SK-N-SH treated with all-trans-retinoic acid at 6 μM for 48 hours (cell line): Measurements from ENCODE around the gene GSAP.

Experiments used
- ATAC-seq: fragments of 200-7000 bp; cut with Tn5 transposase; 3 replicates; pipeline ENCODE4 v1.9.1; 2020; ENCODE audit warnings: mild to moderate bottlenecking, moderate library complexity
- ARNTL ChIP-seq: fragments of 450-650 bp; formaldehyde crosslinking; IDR thresholded peaks from 2 replicates; pipeline ENCODE4 v1.5.0; 2020; ENCODE audit warnings: low read depth, mild to moderate bottlenecking, moderate library complexity, borderline replicate concordance
- BACH2 ChIP-seq: fragments of 250-450 bp; sonication (Bioruptor Pico); IDR thresholded peaks from 2 replicates; pipeline ENCODE4 v1.9.0; 2021; ENCODE audit warnings: mild to moderate bottlenecking, borderline replicate concordance
- CREB5 ChIP-seq: fragments of 250-450 bp; sonication (Bioruptor Pico); IDR thresholded peaks from 2 replicates; pipeline ENCODE4 v1.5.1; 2020; ENCODE audit warnings: low read depth, mild to moderate bottlenecking, moderate library complexity
- CSDC2 ChIP-seq: fragments of 250-450 bp; sonication (Bioruptor Pico); IDR thresholded peaks from 2 replicates; pipeline ENCODE4 v1.5.0; 2020; ENCODE audit warnings: mild to moderate bottlenecking, moderate library complexity
- CSRNP3 ChIP-seq: fragments of 250-450 bp; sonication (Bioruptor Pico); IDR thresholded peaks from 2 replicates; pipeline ENCODE4 v1.5.1; 2021; ENCODE audit warnings: mild to moderate bottlenecking, moderate library complexity
- ESRRG ChIP-seq: fragments of 250-450 bp; sonication (Bioruptor Pico); IDR thresholded peaks from 2 replicates; pipeline ENCODE4 v1.6.1; 2021; ENCODE audit warnings: mild to moderate bottlenecking
- GLIS3 ChIP-seq: fragments of 250-450 bp; sonication (Bioruptor Pico); IDR thresholded peaks from 2 replicates; pipeline ENCODE4 v1.5.0; 2020; ENCODE audit warnings: mild to moderate bottlenecking, moderate library complexity
- ISL1 ChIP-seq: fragments of 250-450 bp; sonication (Bioruptor Pico); IDR thresholded peaks from 2 replicates; pipeline ENCODE4 v2.1.2; 2022; ENCODE audit warnings: mild to moderate bottlenecking, moderate library complexity
- OSR1 ChIP-seq: fragments of 250-450 bp; sonication (Bioruptor Pico); IDR thresholded peaks from 2 replicates; pipeline ENCODE4 v1.8.0; 2022; ENCODE audit warnings: moderate library complexity, mild to moderate bottlenecking, inconsistent platforms
- POU6F1 ChIP-seq: fragments of 250-450 bp; sonication (Bioruptor Pico); IDR thresholded peaks from 2 replicates; pipeline ENCODE4 v1.8.0; 2021; ENCODE audit warnings: low read depth, mild to moderate bottlenecking, moderate library complexity, borderline replicate concordance
- PPARA ChIP-seq: fragments of 250-450 bp; sonication (Bioruptor Pico); IDR thresholded peaks from 2 replicates; pipeline ENCODE4 v1.5.0; 2020; ENCODE audit warnings: mild to moderate bottlenecking, borderline replicate concordance
- SNAI2 ChIP-seq: fragments of 250-450 bp; sonication (Bioruptor Pico); IDR thresholded peaks from 2 replicates; pipeline ENCODE4 v1.5.0; 2020; ENCODE audit warnings: mild to moderate bottlenecking, moderate library complexity
- TCF4 ChIP-seq: fragments of 250-450 bp; sonication (Bioruptor Pico); IDR thresholded peaks from 2 replicates; pipeline ENCODE4 v1.8.0; 2021; ENCODE audit warnings: mild to moderate bottlenecking, moderate library complexity, borderline replicate concordance
- TOX ChIP-seq: fragments of 250-450 bp; sonication (Bioruptor Pico); IDR thresholded peaks from 2 replicates; pipeline ENCODE4 v1.8.0; 2021; ENCODE audit warnings: mild to moderate bottlenecking, moderate library complexity, borderline replicate concordance
- TSHZ2 ChIP-seq: fragments of 250-450 bp; sonication (Bioruptor Pico); IDR thresholded peaks from 2 replicates; pipeline ENCODE4 v1.5.0; 2020; ENCODE audit warnings: mild to moderate bottlenecking, moderate library complexity
- ZC3H10 ChIP-seq: fragments of 250-450 bp; sonication (Bioruptor Pico); IDR thresholded peaks from 2 replicates; pipeline ENCODE4 v1.5.1; 2021; ENCODE audit warnings: mild to moderate bottlenecking, moderate library complexity
- ZFP3 ChIP-seq: fragments of 250-450 bp; sonication (Bioruptor Pico); IDR thresholded peaks from 2 replicates; pipeline ENCODE4 v1.5.0; 2020; ENCODE audit warnings: mild to moderate bottlenecking, moderate library complexity
- ZFP30 ChIP-seq: fragments of 450-650 bp; formaldehyde crosslinking; IDR thresholded peaks from 2 replicates; pipeline ENCODE4 v1.5.0; 2022; ENCODE audit warnings: mild to moderate bottlenecking, moderate library complexity
- ZNF565 ChIP-seq: fragments of 450-650 bp; formaldehyde crosslinking; conservative IDR thresholded peaks from 2 replicates; pipeline ENCODE4 v1.5.0; 2020; ENCODE audit warnings: low read depth, mild to moderate bottlenecking, moderate library complexity

The GSAP gene

GRCh38 chr7:77425101-77426051, 9.2 kb upstream of the GSAP start:
- ATAC-seq: peak; percentile 77

GRCh38 chr7:77422500-77422899, 6.4 kb upstream of the GSAP start:
- ATAC-seq: no peak
- TF ChIP-seq CSRNP3 (CRISPR knock-in tag) (no peak), PPARA (CRISPR knock-in tag) (no peak), GLIS3 (no peak), ZNF565 (CRISPR knock-in tag) (no peak), TOX (CRISPR knock-in tag) (no peak), ESRRG (no peak), ARNTL (CRISPR knock-in tag) (no peak), ISL1 (no peak), SNAI2 (CRISPR knock-in tag) (no peak), OSR1 (CRISPR knock-in tag) (no peak), ZFP30 (no peak), CREB5 (CRISPR knock-in tag) (no peak), ZFP3 (CRISPR knock-in tag) (no peak), CSDC2 (no peak), TSHZ2 (no peak), ZC3H10 (CRISPR knock-in tag) (no peak), BACH2 (CRISPR knock-in tag) (no peak)

More at GRCh38 chr7:77425101-77426051, 9.2 kb upstream of the GSAP start:
- TF ChIP-seq GLIS3 (no peak), ISL1 (peak; percentile 44), TSHZ2 (peak; percentile 11; the same call in 1 of the 2 replicates), POU6F1 (CRISPR knock-in tag) (no peak), ZFP30 (no peak), TCF4 (peak; percentile 57; the same call in 1 of the 2 replicates), CREB5 (CRISPR knock-in tag) (peak; percentile 37; the same call in 1 of the 2 replicates), BACH2 (CRISPR knock-in tag) (no peak)
